ENCODE data around the gene SMAD4. TPM values are rescaled to one million over a fixed set of nuclear protein-coding genes. Genes with fewer than 3 reads are reported as not detected.

SMAD4 gene
- total and polyA plus RNA-seq, 4 donors, result 9.3 to 65.3 (median 29.1) TPM

GRCh38 chr18:51020536-51020935 is 9.5 kb upstream of the SMAD4 start (continued):
- TF ChIP-seq YY1 (IDR thresholded peaks at IDR 0.05) (no peak), HNF4A (conservative IDR thresholded peaks at IDR 0.05) (no peak), FOXA2 (IDR thresholded peaks at IDR 0.05) (no peak), ATF3 (IDR thresholded peaks at IDR 0.05) (no peak), RXRA (IDR thresholded peaks at IDR 0.05) (no peak), HNF4G (IDR thresholded peaks at IDR 0.05) (no peak), GABPA (IDR thresholded peaks at IDR 0.05 in 1 of 2, conservative IDR thresholded peaks at IDR 0.05 in 1 of 2) (no peak), JUND (IDR thresholded peaks at IDR 0.05) (no peak), TAF1 (conservative IDR thresholded peaks at IDR 0.05) (no peak), FOXA1 (IDR thresholded peaks at IDR 0.05) (no peak), EGR1 (IDR thresholded peaks at IDR 0.05; ENCODE audit: low read depth in 2 of 2) (no peak)

- no peak for TF ChIP-seq RXRA (IDR thresholded peaks at IDR 0.05)
- no peak for TF ChIP-seq TAF1 (conservative IDR thresholded peaks at IDR 0.05)
- TF ChIP-seq GABPA (IDR thresholded peaks at IDR 0.05 in 1 of 2, conservative IDR thresholded peaks at IDR 0.05 in 1 of 2), result no peak
- no peak for TF ChIP-seq FOXA1 (IDR thresholded peaks at IDR 0.05)
- TF ChIP-seq ATF3 (IDR thresholded peaks at IDR 0.05), result no peak
- TF ChIP-seq HNF4A (conservative IDR thresholded peaks at IDR 0.05), result no peak
- H3K9ac ChIP-seq (ENCODE audit: low read depth in 1 of 2, low read length in 2 of 2), result no peak overlapping the region
- no peaks in the 10 kb centered on the region for H3K4me1 ChIP-seq (ENCODE audit: control insufficient read depth in 4 of 4, insufficient read depth in 4 of 4, low read length in 3 of 4)
- no peak overlapping the region for H3K27ac ChIP-seq (ENCODE audit: low read depth in 1 of 2, low read length in 2 of 2)
- no peaks in the 10 kb centered on the region for H3K27me3 ChIP-seq (ENCODE audit: control insufficient read depth in 4 of 4, insufficient read depth in 4 of 4, low read length in 3 of 4)
- WGBS, result 95% methylated on average over 5 of the region's 5 CpGs
- peaks cover 0 to 15% (median 1%) of the 10 kb centered on the region in 4 donors for H3K36me3 ChIP-seq (ENCODE audit: control insufficient read depth in 4 of 4, insufficient read depth in 3 of 4, low read depth in 1 of 4, low read length in 3 of 4)
- no peak overlapping the region for H3K4me3 ChIP-seq (ENCODE audit: low read depth in 1 of 3, low read length in 3 of 3)
- DNase-seq (ENCODE audit: low spot score), result no peak
- H3K9me3 ChIP-seq (ENCODE audit: control insufficient read depth in 4 of 4, low read length in 3 of 4), result no peaks in the 10 kb centered on the region
Observed at GRCh38 chr18:51021226-51021965, 8.6 kb upstream of the SMAD4 start.

GRCh38 chr18:51025512-51025911 is 4.5 kb upstream of the SMAD4 start:
- WGBS, result 97% methylated on average over 2 of the region's 2 CpGs
- DNase-seq (ENCODE audit: low spot score), result no peak
- TF ChIP-seq RAD21 (IDR thresholded peaks at IDR 0.05) (no peak), CTCF (IDR thresholded peaks at IDR 0.05; ENCODE audit: low read depth, low read length, missing input control) (no peak), ZBTB33 (IDR thresholded peaks at IDR 0.05) (no peak), FOXA2 (IDR thresholded peaks at IDR 0.05) (no peak)
- H3K27ac ChIP-seq (ENCODE audit: low read depth in 1 of 2, low read length in 2 of 2), result no peak overlapping the region
- no peaks in the 10 kb centered on the region for H3K27me3 ChIP-seq (ENCODE audit: control insufficient read depth in 4 of 4, insufficient read depth in 4 of 4, low read length in 3 of 4)
- H3K4me1 ChIP-seq (ENCODE audit: control insufficient read depth in 4 of 4, insufficient read depth in 4 of 4, low read length in 3 of 4), result peaks cover 2 to 15% (median 8%) of the 10 kb centered on the region in 4 donors
- H3K9me3 ChIP-seq (ENCODE audit: control insufficient read depth in 4 of 4, low read length in 3 of 4), result no peaks in the 10 kb centered on the region
- no peak overlapping the region for H3K9ac ChIP-seq (ENCODE audit: low read depth in 1 of 2, low read length in 2 of 2)
- no peak overlapping the region for H3K4me3 ChIP-seq (ENCODE audit: low read depth in 1 of 3, low read length in 3 of 3)
- peaks cover 0 to 16% (median 0%) of the 10 kb centered on the region in 4 donors for H3K36me3 ChIP-seq (ENCODE audit: control insufficient read depth in 4 of 4, insufficient read depth in 3 of 4, low read depth in 1 of 4, low read length in 3 of 4)

Measured in liver (tissue), 9 donors.